Activated CD8-positive, alpha-beta memory T cell treated with anti-CD3 and anti-CD28 coated beads, Interleukin-2, amount 50 U/mL, for 1 hour (primary cell): Measurements from ENCODE around the gene BAG2.

Experiments used
- DNase-seq: peaks from one replicate; pipeline ENCODE4 v3.0.0-alpha.2; 2020; ENCODE audit errors: extremely low read depth

The BAG2 gene

DNA sequence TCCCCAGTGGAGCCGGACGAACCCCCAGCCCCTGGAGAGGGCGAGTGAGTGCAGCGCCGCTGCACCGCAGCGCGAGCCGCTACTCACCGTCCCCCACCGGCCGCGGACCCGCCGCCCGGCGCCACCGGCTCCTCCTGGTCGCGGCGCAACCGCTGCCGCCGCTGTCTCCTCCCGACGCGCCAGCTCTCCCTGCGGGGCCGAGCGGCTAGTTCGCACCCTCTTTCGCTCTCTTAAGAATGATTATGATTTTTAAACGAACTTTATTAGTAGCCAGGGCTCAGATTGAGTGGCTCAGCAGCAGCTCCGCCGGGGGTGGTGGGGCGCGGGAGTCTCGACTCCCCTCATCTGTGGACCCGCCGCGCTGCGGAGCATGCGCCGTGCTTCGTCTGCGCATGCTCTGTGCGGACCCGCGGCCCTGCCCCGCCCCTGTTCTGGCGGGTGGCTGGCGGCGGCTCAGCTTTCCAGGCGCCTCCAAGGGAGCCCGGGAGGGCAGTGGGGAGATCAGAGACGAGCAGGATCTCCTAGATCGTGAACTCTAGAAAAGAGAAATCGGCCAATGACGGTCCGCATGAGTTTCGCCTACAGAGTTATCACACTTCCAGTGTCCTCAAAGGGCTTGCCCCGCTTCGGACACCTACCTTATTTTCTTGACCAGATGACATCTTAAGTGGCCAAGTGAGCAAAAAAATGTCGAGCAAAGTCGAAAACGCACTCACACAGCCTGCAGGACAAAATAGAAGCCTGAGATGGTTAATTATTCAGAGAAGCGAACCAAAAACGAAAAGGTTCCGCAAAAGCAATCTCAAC lies 50.0 kb downstream of the BAG2 start, which contains the start of gene RAB23:
RAB23 (minus strand) TSS at position 372 of the 807 bp plus-strand sequence. CDS start 11,927 bp downstream, outside the sequence.
- DNase-seq: no peak

- DNase-seq: no peak
Measured at GRCh38 chr6:57222743-57223077, 50.6 kb downstream of the BAG2 start.

GRCh38 chr6:57224769-57225515 lies 52.8 kb downstream of the BAG2 start:
- DNase-seq: no peak

GRCh38 chr6:57226221-57226620 lies 54.1 kb downstream of the BAG2 start:
- no peak for DNase-seq
